LNCaP clone FGC (cell line): Measurements from ENCODE around the gene KBTBD12.

Experiments used
- DNase-seq: peaks from one replicate; pipeline ENCODE4 v3.0.0-alpha.2; 2011; ENCODE audit warnings: low read depth
- H3K4me3 ChIP-seq: 2 replicates; pipeline ENCODE4 v1.5.1; 2011; ENCODE audit warnings: mild to moderate bottlenecking, low read depth, low read length, control low read depth
- TF ChIP-seq, protein P1 (sequence below): IDR thresholded peaks from 2 replicates; pipeline ENCODE4 v1.5.1; 2012; ENCODE audit warnings: mild to moderate bottlenecking; ENCODE audit not compliant: control insufficient read depth, insufficient read depth; ENCODE audit errors: extremely low read depth

KBTBD12 gene

DNA sequence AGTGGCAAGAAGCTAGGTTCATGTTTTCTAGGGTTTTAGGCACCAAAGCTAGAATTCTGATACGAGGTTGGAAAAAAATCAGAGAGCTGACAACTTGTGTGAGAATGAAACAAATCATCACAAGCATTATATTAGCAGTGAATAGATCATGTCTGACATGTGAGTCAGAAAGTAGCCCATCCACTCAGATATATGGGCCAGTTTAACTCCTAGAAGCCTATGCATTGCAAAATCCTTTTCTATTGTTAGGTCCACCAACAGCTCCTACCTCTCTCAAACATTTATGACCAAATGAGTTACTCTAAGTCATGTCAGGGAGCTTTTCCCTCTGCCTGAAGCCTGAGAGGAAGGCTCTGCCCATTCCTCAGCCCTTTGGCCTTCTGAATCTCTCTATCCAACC, 44.0 kb downstream of the KBTBD12 start:
- TF ChIP-seq, protein P1, sequence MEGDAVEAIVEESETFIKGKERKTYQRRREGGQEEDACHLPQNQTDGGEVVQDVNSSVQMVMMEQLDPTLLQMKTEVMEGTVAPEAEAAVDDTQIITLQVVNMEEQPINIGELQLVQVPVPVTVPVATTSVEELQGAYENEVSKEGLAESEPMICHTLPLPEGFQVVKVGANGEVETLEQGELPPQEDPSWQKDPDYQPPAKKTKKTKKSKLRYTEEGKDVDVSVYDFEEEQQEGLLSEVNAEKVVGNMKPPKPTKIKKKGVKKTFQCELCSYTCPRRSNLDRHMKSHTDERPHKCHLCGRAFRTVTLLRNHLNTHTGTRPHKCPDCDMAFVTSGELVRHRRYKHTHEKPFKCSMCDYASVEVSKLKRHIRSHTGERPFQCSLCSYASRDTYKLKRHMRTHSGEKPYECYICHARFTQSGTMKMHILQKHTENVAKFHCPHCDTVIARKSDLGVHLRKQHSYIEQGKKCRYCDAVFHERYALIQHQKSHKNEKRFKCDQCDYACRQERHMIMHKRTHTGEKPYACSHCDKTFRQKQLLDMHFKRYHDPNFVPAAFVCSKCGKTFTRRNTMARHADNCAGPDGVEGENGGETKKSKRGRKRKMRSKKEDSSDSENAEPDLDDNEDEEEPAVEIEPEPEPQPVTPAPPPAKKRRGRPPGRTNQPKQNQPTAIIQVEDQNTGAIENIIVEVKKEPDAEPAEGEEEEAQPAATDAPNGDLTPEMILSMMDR = no peak
- no peak overlapping the region for H3K4me3 ChIP-seq
- no peak for DNase-seq

DNA sequence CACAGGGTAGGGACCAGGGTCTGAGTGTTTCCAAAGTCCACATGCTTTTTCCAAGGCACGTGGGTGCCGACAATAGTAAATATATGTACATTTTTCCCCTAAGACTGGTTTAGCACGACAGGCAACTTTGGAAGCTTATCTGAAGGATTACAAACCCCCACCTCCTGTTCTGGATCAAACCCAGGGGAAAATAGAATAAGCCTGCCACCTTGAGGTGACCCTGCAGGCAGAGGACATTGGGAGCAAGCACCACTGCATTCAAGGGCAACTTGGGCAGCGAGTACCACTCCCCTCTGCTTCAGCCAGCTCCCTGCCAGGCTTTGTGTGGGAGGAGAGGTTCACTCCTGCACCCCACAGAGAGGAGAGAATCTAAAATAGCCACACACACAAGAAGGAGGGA, 44.8 kb downstream of the KBTBD12 start:
- TF ChIP-seq, protein P1 = peak; percentile 79
- DNase-seq = peak; percentile 66
- H3K4me3 ChIP-seq = no peak overlapping the region

DNA sequence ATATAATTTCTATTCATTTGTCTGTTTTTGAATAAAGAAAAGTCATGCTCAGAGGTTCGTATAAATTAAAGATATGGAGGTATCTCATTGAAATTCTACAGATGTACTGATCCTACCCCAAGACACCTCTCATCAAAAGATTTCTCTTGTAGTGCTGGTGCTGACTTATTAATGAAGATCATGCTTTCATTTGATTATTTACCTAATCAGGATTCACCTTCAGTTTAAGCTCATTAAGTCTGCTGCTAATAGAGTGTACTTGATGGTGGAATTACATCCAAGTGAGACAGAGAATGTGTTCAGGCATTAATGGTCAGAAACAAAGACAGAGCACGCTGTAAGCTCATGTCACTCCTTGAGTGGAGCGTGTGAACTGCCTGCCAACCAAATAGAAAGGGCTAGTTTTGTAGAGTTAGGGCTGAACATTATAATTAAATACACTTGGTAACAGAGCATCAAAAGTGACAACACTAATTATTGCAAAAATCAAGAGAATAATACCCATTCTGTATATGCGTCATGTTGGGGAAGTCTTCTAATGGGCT, 45.5 kb downstream of the KBTBD12 start:
- no peak for DNase-seq
- TF ChIP-seq, protein P1 = no peak
- no peak overlapping the region for H3K4me3 ChIP-seq

DNA sequence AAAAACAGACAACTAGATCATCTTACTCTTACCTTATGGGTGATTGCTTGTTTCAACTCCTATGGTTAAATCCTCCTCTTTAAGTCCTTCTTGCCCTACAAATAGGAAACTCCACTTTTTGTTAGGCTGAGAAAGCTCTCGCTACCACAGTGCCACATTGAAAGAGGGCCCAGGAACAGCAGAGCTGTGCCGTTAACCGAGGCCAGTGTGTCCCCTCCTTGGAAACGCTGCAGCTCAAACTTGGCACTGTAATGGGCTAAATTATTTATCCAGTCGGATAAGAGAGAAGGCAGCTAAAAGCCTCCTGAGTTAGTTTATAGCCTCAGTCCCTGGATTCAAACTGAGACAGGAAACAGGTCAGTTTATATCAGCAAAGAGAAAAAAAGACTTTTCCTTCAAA, 46.1 kb downstream of the KBTBD12 start:
- TF ChIP-seq, protein P1 = no peak
- no peak overlapping the region for H3K4me3 ChIP-seq
- no peak for DNase-seq

DNA sequence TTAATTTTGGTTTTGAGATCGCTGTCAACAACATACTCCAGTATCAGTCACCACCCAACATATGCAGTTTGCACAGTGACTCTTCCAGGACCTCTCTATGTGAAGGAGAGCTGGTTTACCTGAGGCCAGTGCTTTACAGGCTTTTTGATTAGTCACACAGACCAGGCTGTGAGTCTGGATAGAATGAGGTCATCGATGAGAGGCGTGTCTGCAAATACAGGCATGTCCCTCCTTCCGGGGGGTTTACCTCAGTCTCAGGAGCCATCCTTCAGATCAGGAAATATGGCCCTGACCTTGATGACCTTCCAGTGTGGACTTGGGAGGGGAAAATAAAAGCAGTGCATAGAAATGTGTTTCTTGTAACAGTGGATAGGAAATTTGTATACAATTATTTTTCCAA, 46.9 kb downstream of the KBTBD12 start:
- H3K4me3 ChIP-seq = no peak overlapping the region
- TF ChIP-seq, protein P1 = no peak
- DNase-seq = peak; percentile 54

DNA sequence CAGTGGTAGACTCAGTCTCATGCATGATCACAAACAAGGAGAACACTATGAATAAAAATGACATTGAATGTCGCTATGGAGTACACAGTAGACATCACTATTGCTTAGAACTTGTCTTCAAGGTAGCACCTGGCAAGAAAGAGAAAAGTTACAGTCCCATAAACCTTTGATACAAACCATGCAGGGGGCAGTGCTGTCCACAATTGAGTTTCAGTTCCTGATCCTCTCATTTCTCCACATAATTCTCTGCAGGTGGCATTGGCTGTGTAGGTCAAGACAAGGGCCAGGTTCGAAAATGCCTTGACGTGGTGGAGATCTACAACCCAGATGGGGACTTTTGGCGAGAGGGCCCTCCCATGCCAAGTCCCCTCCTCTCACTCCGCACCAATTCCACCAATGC, 47.9 kb downstream of the KBTBD12 start:
- no peak for DNase-seq
- no peak overlapping the region for H3K4me3 ChIP-seq
- TF ChIP-seq, protein P1 = no peak

DNA sequence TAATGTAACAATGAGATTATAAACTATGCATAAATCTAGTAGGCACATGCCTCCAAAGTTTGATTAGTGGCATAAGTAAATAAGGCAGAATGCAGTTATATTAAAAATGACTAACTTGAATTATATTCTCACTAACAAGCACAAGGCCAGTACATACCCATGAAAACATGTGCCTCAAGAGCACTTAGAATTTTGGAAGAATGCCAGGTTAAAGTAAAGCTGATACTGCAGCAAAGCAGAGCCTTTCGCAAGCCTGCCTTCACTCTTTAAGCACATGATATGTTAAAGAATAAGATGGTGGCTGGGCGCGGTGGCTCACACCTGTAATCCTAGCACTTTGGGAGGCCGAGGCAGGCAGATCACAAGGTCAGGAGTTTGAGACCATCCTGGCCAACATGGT, 49.0 kb downstream of the KBTBD12 start:
- TF ChIP-seq, protein P1 = no peak
- no peak overlapping the region for H3K4me3 ChIP-seq
- DNase-seq = no peak
